GM19468 (cell line): ENCODE results near the gene ITGB5.
A peak's percentile ranks its signal among the peaks of the same experiment; 100 is the strongest.
"Not testable (repeated sequence)": the region's sequence is repeated elsewhere in the genome, so short reads cannot be mapped to it uniquely, and the experiment has no call there.

Experiments
- ATAC-seq: cut with Tn5 transposase; IDR thresholded peaks from one replicate; pipeline ENCODE4 v1.9.1; 2021; ENCODE audit warnings: mild to moderate bottlenecking, moderate library complexity, moderate number of reproducible peaks; ENCODE audit not compliant: unreplicated experiment; ENCODE audit errors: extremely low read depth

Gene ITGB5

DNA sequence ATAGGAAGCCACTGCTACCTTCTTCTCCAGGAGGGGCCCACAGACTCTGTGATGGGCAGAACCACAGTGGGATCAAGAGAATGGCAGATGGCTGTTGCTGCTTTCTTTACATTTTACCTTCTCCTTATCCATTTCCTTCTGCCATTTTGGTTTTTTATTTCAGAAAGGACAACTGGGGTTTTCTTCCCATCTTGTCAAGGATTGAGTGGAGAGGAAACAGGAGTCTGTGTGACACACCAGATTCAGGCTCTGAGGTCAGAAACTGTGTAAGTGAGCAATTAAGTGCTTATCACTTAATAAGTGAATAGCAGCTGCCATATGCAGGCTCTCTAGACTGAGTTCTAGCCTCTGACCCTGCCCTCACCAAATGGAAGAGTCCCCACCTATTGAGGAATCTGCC is 47.3 kb downstream of the ITGB5 start:
- no peak for ATAC-seq

DNA sequence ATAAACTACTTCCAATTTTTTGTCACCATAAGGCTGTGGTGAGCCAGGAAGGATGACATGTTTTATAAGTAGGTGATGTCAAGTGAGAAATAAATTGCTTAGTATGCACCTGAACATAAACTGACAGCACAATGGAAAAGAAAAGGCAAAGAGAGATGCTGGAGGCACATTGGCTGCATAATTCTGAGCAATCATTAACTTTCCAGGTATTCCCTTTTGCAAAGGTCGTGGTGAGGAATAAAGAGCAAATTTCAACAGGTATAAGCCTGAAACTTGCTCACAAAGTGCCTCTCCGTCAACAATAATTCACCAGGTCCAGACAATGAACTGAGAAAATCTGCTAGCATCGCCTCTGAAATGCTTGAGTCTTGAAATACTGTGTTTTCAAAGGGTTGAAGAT is 48.2 kb downstream of the ITGB5 start:
- no peak for ATAC-seq

GRCh38 chr3:124837730-124838186 is 49.4 kb downstream of the ITGB5 start:
- no peak for ATAC-seq

DNA sequence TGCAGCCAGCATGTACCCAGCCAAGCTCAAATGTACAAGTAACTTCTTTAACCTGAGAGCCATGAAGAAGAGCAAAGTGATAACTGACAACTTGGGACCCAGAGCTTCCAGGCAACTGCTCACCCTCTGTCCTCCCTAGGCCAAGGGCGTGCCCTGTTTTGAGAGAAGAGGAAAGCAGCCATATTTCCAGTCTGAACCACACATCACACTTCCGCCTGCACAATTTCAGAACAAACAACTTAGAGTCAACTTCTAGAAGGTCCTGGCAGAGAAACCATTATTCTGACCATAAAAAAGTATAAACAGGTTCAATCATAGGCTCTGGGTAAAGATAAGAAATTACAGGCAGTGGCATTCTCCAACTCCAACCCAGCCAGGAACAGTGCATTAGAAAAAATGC is 50.1 kb downstream of the ITGB5 start:
- no peak for ATAC-seq

- no peak for ATAC-seq
These were observed 50.7 kb downstream of the ITGB5 start for GRCh38 chr3:124836448-124836847.

DNA sequence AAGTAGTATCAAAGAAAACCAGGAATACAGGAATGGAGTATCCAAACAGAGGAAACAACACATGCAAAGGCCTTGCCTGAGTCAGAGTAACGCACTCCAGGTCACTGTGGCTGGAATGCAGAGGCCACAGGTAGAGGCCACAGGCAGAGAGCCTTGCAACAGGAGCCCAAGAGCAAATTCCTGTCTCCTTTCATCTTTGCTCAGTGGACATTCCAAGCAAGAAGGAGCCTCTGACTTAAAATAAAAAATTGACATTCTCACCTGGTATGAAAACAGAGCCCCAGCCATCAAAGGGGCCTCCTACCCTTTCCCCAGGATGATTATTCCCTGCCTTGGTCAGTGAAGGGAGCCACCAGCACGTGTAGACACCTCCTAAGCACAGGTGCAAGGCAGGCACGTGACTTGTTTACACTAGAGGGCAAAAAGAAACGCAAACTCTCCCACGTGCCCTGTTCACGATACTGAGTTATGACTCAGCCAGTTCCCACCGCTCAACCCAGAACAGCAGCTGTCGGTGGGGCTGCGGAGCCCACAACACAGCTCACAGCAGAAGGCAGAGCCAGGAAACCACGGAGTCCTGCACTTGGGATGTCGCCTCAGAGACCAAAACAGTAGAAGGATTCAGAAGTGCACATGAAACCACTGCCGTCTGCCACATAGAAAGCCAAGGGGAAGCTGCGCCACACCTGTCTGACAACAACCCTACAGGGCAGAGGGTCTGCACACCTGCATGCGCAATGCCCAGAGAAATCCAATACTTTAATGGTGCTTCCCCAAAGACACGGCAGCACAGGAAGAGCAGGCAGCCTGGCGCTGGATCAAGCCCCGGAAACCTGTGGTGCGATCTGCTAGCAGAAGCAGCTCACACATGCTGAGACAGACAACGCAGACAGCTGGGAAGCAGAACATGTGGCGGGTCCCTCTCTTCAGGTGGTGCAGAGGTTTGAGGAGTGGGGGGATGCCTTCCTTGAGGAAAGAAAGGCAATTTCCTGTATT is 52.1 kb downstream of the ITGB5 start:
- ATAC-seq = peak; percentile 64

DNA sequence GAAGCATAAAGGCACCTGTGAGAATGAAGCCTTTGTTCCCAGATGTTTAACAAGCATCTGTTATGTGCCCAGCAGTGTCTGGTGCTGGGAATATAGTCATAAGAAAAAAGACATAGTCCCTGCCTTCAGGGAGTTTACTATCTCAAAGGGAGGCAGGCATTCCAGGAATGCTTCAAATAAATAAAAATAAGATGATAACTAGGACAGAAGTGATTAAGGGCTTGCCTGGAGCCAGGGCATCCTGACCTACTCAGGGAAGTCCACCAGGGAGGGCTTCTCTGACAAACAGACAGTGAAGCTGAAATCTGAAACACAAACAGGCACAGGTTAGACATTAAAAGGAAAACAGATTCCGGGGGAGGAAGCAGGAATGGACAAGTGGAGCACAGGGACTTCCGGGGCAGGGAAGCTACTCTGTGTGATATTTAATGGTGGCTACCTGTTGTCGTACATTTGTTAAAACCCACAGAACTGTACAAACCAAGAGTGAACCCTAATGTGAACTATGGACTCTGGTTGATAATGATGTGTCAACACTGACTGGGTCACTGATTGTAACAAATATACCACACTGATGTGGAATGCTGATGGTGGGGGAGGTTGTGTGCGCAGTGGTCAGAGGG is 53.3 kb downstream of the ITGB5 start:
- ATAC-seq = no peak

DNA sequence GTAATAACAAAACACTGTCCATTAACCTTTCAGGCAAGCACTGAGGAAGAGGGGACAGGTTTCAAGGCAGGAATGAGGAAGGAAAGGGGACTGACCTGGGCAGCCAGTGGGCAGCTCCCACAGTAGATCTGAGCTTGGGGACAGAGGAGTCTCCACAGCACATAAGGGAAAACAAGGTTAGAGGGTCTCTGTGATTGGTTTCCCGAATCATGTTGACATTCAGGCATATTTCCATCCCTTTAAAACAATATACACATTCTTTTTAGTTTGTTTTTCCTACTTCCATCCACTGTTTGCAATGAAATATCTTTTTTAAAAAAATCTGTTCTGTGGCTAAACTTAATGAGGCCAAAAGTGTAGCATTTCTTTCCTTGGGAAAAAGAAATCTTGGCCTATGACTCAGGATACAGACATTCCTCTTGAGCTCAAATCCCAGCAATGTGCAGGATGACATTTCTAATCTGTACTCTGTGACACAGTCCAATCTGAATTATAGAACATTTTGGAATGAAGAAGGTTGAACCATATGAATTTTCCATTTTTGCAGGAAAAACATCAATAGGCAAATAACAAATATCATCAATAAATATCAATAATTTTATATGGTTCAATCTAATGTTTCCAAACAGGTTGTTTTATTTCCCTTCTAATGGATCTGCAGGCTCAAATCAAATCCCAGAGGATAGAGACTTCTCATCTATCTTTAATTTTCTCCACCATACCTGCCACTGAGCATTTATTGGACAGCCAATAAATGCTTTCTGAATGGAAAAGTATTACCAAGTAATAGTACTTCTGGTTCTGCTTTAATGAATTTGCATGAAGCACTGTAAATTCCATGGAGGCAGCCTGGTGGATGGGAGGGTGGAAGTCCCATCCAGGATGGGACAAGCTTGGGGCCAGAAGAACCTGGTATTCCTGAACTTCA is 54.1 kb downstream of the ITGB5 start:
- no peak for ATAC-seq

GRCh38 chr3:124831628-124832199 is 55.5 kb downstream of the ITGB5 start:
- ATAC-seq = no peak

DNA sequence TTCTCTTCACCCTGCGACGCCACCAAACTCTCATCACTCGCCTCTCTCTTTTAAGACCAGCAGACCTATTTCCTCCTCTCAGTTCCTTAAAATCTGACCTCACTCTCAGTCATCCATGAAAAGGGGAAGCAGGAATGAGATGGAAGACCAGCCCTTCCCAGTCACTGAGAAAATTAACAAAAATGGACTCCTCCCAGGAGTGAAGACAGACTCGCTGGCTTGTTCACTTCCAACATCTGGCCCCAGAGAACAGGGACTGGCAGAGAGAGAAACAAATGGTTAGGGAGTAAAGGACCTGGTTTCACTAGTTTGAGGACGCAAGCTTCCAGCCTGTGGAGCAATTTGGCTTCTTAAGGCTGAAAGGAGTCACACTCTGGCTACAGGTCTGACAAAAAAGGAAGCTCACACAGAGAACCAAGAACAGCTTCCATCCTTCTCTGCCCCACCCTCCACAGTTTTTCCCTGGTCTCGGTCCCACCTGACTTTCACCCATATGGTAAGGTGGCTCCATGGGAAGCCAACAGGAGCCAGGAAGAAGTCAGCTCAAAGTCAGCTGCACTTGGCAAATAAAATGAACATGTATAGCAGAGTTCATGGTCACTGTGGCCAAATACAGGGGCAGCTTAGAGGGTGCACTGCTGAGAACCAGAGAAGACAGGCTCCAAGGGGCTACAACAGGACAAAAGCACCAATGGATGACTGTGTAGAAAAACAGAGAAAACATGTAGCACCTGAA is 57.2 kb downstream of the ITGB5 start:
- no peak for ATAC-seq

DNA sequence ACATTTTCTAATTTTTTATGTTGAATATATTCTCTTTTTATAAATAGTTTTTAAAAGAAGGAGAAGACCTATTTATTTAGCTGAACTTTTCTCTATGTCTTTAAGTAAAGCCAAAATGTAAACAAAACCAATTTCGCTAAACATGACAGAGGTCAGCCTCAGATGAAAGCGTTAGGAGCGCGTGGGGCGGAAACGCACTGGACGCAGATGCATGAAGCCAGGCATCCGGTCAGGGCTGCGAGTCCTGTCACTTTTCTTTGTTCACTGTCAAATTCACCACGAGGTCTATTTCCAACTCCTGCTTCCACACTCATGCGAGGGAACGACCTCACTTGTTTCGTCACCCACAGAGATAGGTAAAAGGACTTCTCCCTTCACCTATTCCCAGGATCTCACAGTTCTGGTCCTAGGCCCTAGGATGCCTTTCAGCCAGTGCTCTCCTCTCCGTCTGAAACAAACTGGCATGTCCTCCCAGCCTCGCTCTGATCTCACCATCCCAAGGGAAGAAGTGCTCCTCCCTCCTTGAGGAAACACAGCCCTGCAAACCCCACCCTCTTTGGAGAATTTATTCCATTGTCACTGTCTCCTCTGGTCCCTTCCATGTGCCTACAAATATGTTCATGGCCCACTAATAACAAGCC is 57.9 kb downstream of the ITGB5 start:
- no peak for ATAC-seq

DNA sequence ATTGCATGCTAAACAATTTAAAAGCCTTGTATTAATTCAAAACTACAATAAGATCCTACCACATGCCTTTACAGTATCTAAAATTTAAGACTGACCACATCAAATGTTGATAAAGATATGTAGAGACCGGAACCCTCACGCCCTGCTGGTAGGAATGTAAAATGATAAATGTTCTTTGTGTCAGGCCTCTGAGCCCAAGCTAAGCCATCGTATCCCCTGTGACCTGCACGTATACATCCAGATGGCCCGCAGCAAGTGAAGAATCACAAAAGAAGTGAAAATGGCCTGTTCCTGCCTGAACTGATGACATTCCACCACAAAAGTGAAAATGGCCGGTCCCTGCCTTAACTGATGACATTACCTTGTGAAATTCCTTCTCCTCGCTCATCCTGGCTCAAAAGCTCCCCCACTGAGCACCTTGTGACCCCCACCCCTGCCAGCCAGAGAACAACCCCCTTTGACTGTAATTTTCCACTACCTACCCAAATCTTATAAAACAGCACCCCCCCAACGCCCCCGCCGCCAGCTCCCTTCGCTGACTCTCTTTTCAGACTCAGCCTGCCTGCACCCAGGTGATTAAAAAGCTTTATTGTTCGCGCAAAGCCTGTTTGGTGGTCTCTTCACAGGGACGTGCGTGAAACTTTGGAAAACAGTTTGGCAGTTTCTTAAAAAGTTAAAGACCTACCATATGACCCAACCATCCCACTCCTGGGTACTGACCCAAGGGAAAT is 59.5 kb downstream of the ITGB5 start:
- not testable (repeated sequence) for ATAC-seq

DNA sequence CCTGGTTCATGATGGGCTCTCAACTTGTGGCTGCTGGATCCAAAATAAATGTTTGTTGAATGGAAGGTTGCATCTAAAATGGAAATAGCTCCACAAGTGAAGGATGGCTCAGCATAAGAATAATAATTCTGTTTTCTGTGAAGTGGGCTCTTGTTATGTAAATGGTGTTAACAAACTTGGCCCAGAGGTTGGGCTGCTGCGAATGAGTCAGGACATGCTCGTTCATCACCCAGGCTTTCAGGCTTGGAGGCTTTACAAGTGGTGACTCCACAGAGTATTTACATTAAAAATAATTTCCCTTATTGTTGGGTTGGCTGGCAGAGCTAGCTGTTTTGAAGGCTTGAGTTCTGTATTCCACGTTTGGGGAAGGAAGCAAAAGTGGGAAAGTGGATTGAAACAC is 60.5 kb downstream of the ITGB5 start:
- no peak for ATAC-seq

DNA sequence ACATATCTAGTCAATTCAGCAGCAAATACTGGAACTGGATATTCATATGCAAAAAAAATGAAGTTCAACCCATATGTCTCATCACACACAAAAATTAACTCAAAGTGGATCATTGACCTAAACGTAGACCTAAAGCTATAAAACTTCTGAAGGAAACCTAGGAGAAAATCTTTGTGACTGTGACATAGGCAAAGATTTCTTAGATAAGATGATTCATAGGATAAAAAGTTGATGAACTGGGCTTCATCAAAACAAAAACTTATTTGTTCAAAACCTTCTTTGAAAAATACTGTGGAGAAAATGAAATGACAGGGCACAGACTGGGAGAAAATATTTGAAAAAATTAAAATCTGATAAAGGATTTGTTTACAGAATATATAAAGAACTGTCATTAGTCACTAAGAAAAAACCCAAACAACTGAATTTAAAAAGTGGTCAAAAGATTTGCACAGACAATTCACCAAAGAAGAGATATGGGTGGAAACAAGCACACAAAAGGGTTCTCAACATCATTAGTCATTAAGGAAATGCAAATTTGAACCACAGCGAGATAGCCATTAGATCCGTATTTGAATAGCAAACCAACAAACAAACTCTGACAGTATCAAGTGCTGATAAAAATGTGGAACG is 62.8 kb downstream of the ITGB5 start:
- ATAC-seq = no peak

DNA sequence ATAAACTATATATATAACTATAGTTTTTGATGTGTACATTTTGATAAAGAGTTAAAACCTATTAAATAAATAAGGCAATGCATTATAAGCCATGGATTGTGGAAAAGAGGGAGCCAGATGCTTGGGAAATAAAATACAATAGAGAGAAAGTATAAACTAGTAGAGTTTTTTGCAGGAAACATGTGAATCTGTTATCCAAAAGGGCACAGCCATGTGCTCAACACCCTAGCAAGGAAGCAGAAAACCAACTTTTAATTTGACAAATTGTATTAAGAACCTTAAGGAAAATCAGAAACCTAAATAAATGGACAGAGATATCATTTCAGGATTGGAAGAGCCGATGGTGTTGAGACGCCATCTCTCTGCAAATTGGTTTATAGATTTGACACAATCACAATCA is 63.5 kb downstream of the ITGB5 start:
- no peak for ATAC-seq

DNA sequence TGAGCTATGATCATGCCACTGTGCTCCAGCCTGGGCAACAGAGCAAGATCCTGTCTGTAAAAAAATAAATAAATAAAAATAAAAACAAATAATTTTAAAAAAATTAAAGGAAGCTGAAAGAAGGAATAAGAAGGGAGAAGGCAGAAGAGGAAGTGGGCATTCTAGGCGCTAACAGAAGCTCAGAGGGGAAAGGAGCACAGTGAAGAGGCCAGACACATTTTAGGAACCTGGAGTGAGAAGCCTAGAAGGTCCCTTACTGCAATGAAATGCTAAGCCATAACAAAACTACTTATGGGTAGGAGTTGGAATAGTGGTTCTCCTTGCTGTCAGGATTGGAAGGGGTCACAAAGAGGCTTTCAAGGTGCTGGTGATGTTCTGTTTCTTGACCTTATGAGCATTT is 64.0 kb downstream of the ITGB5 start:
- no peak for ATAC-seq

GRCh38 chr3:124821356-124821755 is 65.8 kb downstream of the ITGB5 start:
- ATAC-seq = no peak
